ENCODE measurements around the gene PLPPR4. TPM values are rescaled to one million over a fixed set of nuclear protein-coding genes. Genes with fewer than 3 reads are reported as not detected.

Gene PLPPR4
- total and polyA plus RNA-seq, 2 donors from 2014 or later = 0.09 to 0.45 TPM

DNA sequence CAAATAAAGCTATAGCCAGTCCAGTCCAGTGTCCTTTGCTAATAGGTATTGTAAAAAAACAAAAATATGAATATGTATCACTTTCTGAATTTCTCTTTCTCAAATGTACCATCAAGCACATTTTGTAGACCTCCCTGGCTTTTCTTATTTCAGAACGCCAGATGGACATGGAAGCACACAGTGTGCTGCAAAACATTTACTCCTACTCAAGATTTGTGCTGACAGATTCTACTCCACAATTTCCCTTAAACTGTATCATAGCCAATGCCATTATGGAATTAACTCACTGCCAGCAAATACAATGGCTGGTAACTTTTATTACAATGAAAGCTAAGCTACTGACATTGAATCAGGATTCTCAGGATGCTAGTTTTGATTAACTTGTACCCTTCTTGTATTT lies 30.8 kb upstream of the PLPPR4 start:
- H3K4me3 ChIP-seq (ENCODE audit: low read length in 3 of 3) = no peak overlapping the region
- TF ChIP-seq, protein P1, sequence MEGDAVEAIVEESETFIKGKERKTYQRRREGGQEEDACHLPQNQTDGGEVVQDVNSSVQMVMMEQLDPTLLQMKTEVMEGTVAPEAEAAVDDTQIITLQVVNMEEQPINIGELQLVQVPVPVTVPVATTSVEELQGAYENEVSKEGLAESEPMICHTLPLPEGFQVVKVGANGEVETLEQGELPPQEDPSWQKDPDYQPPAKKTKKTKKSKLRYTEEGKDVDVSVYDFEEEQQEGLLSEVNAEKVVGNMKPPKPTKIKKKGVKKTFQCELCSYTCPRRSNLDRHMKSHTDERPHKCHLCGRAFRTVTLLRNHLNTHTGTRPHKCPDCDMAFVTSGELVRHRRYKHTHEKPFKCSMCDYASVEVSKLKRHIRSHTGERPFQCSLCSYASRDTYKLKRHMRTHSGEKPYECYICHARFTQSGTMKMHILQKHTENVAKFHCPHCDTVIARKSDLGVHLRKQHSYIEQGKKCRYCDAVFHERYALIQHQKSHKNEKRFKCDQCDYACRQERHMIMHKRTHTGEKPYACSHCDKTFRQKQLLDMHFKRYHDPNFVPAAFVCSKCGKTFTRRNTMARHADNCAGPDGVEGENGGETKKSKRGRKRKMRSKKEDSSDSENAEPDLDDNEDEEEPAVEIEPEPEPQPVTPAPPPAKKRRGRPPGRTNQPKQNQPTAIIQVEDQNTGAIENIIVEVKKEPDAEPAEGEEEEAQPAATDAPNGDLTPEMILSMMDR (IDR thresholded peaks at IDR 0.05; ENCODE audit: borderline replicate concordance, extremely low read depth, insufficient read depth) = no peak
- H3K4me1 ChIP-seq (ENCODE audit: control insufficient read depth in 2 of 3, insufficient read depth in 2 of 3, low read depth in 1 of 3, low read length in 3 of 3) = no peaks in the 10 kb centered on the region
- H3K9me3 ChIP-seq (ENCODE audit: control insufficient read depth in 2 of 3, insufficient read depth in 1 of 3, low read length in 3 of 3) = no peaks in the 10 kb centered on the region
- no peak overlapping the region for H3K27ac ChIP-seq (ENCODE audit: low read depth in 2 of 2, low read length in 2 of 2)
- intact Hi-C loops (cut with DNase I) = no loop called here
- DNase-seq = no peak
- no peaks in the 10 kb centered on the region for H3K27me3 ChIP-seq (ENCODE audit: control insufficient read depth, insufficient read depth, low read length)
- FAIRE-seq = no peak
- H3K36me3 ChIP-seq (ENCODE audit: control insufficient read depth in 2 of 3, insufficient read depth in 3 of 3, low read length in 3 of 3) = no peaks in the 10 kb centered on the region
- H3K9ac ChIP-seq (ENCODE audit: low read length in 3 of 3) = no peak overlapping the region

DNA sequence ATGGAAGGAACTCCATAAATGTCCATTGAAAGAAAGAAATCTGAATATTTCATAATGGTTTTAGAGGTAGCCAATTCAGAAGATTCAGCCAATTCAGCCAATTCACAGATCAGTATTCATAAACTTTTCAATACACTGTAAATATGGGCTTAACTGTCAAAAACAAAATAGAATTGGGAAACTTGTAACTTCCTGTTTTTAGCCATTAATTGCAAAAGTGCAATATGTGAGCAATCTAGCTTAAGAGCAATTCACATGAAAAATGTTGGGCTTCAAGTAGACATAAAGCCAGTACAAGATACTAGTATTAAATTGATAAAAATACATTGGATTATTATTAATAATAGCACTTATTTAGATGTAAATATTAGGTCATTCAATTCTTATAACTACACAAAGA lies 27.5 kb upstream of the PLPPR4 start:
- TF ChIP-seq, protein P1 (IDR thresholded peaks at IDR 0.05; ENCODE audit: borderline replicate concordance, extremely low read depth, insufficient read depth) = no peak
- no peaks in the 10 kb centered on the region for H3K9me3 ChIP-seq (ENCODE audit: control insufficient read depth in 2 of 3, insufficient read depth in 1 of 3, low read length in 3 of 3)
- no peaks in the 10 kb centered on the region for H3K36me3 ChIP-seq (ENCODE audit: control insufficient read depth in 2 of 3, insufficient read depth in 3 of 3, low read length in 3 of 3)
- no peak overlapping the region for H3K4me3 ChIP-seq (ENCODE audit: low read length in 3 of 3)
- no peak overlapping the region for H3K27ac ChIP-seq (ENCODE audit: low read depth in 2 of 2, low read length in 2 of 2)
- H3K9ac ChIP-seq (ENCODE audit: low read length in 3 of 3) = no peak overlapping the region
- no peaks in the 10 kb centered on the region for H3K4me1 ChIP-seq (ENCODE audit: control insufficient read depth in 2 of 3, insufficient read depth in 2 of 3, low read depth in 1 of 3, low read length in 3 of 3)
- H3K27me3 ChIP-seq (ENCODE audit: control insufficient read depth, insufficient read depth, low read length) = no peaks in the 10 kb centered on the region
- DNase-seq = no peak
- FAIRE-seq = no peak
- intact Hi-C loops (cut with DNase I) = no loop called here

DNA sequence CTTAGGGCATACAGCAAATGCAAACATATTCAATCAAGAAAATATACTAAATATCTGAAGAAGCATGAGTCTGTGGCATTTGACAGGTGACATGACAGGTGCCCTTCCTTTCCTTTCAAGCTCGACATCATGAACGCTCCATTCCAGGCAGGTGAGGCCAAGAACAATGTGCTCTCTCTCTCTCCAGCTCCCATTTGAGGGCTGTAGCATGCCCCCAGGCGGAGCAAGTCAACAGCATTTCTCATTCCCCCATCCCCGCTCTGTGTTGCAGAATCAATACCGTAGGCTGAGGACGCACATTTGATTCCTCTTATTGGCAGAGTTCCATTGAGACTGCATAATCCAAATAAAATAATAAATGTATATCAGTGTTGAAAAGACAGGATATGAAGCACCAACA lies 24.6 kb upstream of the PLPPR4 start:
- intact Hi-C loops (cut with DNase I) = no loop called here

More for the DNA sequence above, 24.6 kb upstream of the PLPPR4 start:
- Histone ChIP-seq H3K4me3 (ENCODE audit: low read length in 3 of 3) (no peak overlapping the region), H3K9ac (ENCODE audit: low read length in 3 of 3) (no peak overlapping the region), H3K36me3 (ENCODE audit: control insufficient read depth in 2 of 3, insufficient read depth in 3 of 3, low read length in 3 of 3) (no peaks in the 10 kb centered on the region), H3K4me1 (ENCODE audit: control insufficient read depth in 2 of 3, insufficient read depth in 2 of 3, low read depth in 1 of 3, low read length in 3 of 3) (no peaks in the 10 kb centered on the region), H3K9me3 (ENCODE audit: control insufficient read depth in 2 of 3, insufficient read depth in 1 of 3, low read length in 3 of 3) (no peaks in the 10 kb centered on the region), H3K27ac (ENCODE audit: low read depth in 2 of 2, low read length in 2 of 2) (no peak overlapping the region), H3K27me3 (ENCODE audit: control insufficient read depth, insufficient read depth, low read length) (no peaks in the 10 kb centered on the region)
- DNase-seq (no peak), FAIRE-seq (no peak)
- TF ChIP-seq, protein P1 (IDR thresholded peaks at IDR 0.05; ENCODE audit: borderline replicate concordance, extremely low read depth, insufficient read depth) = no peak

Measured in kidney (tissue), 14 donors.